HG02610 (cell line): Measurements from ENCODE around the gene SYT13.

ENCODE experiments used
- ATAC-seq: cut with Tn5 transposase; IDR thresholded peaks from one replicate; pipeline ENCODE4 v1.9.1; 2021; ENCODE audit warnings: mild to moderate bottlenecking, moderate library complexity; ENCODE audit not compliant: unreplicated experiment

The SYT13 gene

DNA sequence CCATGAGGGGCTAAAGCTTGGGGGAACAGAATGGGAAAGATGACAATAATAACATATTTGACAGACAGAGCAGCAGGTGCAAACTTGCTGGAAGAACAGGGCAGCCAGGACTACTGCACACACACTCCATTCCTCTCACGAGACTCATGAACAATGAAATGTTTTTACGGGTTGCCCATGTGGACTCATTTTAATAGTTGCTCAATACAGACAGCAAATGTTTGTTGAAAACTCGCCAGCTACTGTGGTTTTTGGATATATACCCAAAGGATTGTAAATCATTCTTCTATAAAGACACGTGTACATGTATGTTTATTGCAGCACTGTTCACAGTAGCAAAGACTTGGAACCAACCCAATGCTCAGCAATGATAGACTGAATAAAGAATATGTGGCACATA lies 10.3 kb downstream of the SYT13 start:
- no peak for ATAC-seq

DNA sequence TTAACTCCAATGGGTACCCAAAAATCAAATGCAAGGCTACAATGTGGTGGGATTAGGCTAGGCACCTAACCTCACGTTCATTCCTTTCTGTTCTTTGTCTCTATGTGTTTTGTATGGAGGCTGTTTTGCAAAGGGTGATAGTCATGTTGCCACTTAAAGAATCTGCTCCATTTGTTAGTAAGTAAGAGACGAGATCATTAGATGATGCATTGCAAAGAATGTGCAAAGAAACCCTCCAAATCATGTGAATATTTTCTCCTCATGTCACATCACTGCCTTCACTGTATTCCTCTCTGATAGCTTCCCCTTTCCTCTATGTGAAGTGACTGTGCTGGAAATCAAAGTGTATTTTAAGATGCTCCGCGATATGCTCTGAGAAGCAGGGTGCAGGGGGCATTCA lies 11.9 kb downstream of the SYT13 start:
- ATAC-seq: no peak

DNA sequence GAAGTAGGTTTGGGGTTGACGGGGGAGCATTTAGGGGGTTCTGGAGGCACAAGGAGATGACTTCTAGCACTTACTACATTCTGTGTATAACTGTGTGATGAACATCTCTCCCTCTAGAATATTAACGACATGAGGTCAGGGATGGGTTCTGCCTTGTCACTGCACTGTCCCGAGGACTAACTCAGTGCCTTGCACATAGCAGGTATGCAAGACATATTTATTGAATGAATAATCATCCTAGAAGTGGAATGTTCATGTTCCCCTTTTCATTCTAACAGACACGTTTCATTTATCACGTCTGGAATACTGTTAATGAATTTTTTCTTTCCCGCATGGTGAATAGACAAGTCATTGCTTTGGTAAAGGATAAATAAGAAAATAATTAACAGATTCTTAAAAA lies 12.6 kb downstream of the SYT13 start:
- ATAC-seq: no peak

DNA sequence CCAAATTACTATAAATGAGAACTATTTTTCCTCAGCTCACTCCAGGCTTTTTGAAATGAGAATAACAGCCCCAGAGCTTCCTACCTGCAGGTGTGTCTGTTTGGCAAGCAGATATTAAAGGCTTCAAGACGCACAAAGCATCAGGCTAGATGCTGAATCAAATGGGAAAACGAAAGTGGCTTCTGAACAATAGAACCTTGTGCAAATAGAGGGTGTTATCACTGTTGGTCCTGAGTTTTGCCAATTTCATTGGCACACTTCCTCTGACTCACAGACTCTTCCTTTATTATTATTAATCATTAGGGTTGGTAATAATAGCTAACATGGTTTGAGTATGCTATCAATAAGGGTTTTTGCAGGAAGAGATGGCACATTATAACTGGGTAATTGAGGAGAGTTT lies 13.4 kb downstream of the SYT13 start:
- ATAC-seq: no peak

DNA sequence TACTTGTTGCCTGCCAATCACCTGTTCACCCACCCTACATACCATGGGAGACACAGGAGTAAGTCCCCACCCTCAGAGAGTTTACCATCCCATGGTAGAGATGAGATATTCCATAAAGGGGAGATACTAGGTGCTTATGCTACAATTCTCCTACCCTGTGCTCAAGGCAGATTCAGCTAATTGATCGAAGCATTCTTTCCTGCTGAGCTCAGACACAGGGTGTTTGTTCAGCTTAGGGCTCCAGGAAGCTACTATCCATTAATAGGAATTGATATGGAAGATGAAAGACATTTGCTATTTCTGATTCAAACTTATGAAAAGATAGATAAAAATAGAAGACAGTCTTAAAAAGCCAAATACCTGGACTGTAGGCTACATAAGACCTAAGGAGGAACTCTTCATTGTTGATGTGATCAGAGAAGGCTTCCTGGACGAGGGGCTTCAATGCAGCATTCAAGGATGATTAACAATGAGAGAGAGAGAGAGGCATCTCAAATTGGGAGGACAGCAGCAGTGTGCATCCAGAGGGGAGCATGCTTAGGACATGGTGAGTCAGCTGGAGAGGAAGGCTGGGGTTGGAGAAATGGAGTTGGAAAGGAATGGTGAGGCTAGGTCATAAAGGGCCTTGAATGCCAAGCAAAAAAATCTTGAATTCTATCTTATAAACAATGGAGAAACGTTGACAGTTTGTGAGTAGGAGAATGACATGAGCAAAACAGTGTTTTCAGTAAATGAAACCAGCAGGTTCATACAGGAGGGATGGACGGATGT lies 15.0 kb downstream of the SYT13 start:
- no peak for ATAC-seq

DNA sequence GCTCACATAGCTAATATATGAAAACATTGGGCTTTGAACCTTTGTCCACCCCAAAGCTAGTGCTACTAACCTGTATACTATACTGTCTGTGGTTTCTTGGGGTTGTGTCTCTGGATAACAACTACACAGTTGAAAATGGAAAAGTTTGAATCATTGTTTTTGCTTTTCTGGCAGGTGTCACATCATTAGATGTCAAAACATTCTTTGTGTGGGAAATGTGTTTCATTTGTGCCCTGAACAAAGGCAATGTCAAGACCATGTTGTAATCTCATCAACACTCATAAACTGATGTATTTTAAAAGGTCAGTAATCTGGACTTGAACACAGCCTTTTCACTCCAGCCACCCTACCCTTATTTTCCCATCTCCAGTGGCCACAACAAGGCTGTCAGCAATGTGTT lies 16.5 kb downstream of the SYT13 start:
- no peak for ATAC-seq

DNA sequence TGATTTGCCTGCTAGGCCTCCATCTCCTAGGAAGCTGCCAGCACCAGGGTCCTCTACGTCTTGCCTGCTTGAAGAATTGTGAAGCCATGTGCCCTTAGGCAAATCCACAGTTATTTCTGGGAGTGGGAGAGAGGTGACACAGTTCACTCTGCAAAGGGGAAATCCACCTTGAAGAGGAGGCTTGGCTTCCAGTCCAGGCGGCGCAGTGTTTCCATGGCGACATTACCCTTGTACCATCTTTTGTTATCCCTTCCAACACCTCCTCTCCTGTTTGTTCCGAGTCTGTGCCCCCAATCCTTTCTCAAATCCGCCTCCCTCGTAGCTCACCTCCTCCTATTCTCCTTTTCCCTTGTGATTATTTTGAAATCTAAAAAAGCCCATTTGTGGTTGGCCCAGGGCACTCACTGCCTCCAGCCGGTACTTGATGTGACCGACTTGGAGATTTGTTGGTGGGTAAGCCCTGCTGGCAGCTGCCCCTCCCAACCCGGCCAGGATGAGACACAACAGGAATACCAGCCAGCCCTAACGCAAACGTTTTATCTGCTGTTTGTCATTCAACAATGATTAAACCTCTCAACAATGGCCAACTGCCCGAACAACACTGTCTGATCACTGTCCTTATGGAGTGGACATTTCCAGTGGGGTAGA lies 18.4 kb downstream of the SYT13 start:
- ATAC-seq: no peak

DNA sequence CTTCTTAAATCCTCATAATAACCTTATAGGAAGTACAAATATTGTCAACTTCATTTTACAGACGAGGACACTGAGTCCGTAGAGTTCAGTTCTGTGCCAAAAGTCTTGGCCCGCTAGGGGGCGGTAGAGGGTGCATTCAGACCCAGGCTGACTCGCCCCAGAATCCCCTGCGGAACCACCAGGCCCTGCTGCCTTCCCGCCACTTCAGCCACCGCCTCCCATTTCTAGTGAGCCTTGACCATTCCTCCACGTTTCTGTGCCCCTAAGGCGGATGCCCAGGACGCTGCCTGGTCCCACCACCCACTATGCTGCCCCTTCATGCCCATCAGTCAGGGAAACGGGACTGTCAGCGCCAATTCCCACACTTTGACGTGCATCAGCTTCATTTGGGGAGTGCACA lies 19.1 kb downstream of the SYT13 start:
- ATAC-seq: no peak

DNA sequence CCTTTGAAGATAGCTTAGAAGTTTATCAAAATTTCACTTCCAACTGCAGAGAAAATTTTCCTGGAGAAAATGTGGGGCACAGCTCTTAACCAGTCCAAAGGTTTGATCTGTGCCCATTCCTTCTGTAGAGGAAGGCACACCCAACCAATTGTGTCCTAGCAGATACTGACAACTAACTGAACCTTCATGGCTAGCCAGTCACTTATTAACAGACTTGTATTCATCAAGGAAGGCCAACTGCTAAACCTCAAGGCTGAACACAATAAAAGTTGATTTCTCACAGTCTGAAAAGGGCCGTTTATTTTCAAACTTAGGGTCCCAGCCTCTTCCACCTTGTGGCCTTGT lies 19.5 kb downstream of the SYT13 start:
- no peak for ATAC-seq

DNA sequence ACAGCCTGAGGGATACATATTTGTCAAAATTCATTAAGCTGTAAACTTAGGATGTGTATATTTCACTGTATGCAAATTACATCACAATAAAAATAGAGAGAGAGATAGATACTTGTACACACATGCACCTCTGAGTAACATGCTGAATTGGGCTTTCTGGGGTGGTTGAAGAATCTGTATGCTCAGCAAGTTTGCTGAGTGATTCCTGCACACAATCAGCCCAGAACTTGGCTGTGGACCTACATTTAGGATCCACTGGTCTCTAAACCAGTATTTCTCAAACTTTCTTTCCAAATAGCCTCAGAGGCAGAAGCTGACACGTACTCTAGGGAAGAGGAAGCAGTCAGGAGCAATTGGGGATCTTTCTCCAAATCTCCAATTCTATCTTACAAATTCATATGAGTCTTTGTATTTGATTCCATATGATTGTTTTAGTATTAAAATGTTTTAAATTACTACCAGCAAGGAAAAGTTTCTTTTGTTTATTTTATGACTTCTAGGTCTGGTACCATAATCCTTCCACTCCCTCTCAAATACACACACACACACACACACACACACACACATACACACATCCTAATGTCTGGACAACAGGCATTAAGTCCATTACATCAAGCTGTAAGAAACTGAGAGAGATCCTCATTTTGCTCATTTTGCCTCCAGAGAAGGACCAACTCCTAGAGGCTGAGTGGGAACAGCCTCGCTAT lies 20.0 kb downstream of the SYT13 start:
- no peak for ATAC-seq

DNA sequence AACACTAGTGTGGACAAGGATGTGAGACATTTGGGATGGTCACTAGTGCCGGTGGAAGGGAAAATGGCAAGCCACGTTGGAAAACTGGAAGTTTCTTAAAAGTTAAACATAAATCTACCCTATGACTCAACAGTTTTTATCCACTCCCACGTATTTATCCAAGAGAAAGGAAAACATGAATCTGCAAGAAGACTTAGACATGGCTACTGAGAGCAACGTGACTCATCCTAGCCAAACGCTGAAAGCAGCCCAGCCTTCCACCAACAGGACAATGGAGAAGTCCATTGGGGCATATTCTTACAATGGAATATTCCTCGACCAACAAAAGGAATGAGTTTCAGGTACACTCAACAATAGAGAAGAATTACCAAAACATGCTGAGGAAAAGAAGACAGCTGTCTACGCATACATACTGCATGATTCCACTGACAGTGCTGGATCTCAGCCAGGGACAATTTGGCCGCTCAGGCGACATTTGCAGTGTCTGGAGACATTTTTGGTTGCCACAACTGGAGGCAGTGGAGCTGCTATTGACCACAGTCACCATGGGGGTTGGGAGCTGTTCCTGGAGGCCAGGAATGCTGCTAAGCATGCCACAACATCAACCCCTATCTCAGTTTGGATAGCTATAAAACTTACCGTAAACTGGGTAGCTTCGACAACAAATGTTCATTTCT lies 21.2 kb downstream of the SYT13 start:
- ATAC-seq: no peak

DNA sequence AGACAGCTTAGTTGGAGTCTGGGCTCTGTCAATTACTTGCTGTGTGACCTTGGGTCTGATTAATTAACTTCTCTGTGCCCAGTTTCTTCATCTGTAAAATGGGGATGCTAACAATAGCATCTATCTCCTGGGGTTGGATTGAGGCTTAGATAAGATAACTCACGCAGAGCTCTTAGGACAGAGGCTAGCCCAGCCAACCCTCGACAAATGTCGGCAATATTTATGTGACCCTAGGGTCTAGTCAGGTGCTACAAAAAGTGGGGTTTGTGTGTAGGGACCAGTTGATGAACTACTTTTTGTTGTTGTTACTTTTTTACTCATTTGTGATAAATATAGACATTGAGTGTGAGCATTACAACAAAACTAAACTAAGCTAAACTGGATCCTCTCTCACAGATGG lies 22.4 kb downstream of the SYT13 start:
- ATAC-seq: no peak

DNA sequence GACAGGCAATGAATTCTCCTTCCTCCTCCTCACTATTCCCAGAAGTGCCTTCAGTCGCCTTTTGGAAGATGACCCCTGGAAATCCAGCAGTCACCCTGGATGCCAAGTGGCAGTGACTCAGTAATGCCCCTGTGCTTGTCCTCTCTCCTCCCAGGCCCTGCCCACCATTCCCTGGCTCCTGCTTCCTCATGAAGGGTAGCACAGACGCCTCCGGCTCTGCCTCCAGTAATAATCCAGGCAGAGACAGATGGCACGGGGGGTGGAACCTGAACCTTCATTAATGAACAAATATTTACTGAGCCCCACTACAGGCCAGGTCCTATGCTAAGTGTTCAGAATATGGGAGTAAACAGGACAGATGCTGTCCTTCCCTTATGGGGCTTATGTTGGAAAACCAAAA lies 23.2 kb downstream of the SYT13 start:
- ATAC-seq: no peak

DNA sequence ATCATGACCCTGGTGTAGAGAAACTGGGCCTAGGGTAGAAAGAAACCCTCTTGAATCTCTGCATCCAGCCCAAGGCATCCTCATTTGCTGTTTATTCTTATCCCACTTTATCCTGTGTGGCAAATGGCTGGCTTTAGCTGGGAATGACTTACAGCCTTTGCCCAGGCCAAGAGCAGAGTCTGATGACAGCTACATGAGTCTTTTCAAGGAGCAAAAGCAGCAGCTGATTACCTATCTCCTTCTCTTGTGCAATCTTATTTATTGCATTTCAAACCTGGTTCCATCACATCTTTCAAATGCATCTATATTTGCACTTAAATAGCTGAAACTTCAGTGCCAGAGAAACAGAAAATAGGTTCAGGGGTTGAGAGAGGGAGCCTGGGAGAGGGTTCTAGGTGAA lies 26.1 kb downstream of the SYT13 start:
- no peak for ATAC-seq

DNA sequence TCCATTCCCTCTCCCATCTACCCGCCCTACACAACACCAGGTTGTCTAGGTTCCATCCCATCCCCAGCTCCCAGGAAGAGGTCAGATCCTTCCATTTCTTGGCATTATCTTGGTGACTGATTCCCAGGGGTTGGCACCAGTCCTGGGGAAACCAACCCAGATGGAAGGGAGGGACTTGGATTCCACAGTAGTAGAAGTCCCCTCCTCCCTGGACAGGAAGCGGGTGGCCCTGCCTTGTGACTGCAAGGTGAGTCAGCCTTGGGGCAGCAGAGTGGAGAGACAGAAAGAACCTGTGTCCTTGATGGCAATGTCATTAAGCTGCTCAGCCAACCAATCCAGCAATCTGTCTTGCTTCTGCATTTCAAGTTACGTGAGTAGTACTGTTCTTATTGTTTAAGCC lies 26.5 kb downstream of the SYT13 start:
- ATAC-seq: no peak

DNA sequence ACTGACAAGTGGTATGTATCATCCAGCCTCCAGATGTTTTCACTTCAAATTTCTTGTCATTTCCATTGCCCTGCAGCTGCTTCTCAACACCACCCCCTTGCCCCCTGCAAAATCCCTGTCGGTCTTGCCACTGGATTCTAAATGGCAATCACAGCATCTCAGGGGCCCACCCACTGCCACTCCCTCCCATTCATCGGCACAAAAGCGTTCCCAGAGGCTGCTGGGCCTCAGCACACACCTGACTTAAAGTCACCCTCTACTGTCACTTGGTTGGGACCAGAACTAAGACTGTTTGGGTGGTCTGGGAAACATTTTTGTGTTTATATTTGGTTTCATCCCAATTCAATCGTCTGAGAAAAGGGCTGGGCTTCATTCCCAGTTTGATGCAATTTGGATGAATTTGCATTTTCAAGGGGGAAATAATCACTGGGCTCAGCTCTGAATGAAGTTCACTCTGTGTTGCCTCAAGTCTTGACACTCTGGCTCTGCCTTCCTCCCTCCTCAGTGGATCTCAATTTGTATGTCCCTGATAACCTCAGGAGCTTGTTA lies 27.1 kb downstream of the SYT13 start:
- ATAC-seq: no peak

DNA sequence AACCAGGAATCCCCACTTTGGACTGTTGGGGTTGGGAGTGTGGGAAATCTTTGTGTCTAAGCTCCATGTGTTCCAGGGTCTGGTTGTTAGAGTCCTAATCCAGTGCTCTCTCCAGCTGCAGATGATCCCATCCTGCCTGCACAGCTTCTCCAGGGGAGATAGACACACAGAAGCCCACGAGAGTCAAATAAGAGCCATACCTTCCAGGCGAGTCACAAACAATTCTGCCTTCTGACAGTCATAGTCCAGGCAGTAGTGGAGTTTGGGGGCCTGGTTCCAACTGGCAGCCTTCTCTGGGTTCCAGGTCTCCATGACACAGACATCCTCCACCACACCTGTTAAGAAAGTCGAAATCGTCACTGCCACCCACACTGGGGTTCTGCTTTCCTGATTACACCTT lies 32.1 kb downstream of the SYT13 start:
- ATAC-seq: no peak

DNA sequence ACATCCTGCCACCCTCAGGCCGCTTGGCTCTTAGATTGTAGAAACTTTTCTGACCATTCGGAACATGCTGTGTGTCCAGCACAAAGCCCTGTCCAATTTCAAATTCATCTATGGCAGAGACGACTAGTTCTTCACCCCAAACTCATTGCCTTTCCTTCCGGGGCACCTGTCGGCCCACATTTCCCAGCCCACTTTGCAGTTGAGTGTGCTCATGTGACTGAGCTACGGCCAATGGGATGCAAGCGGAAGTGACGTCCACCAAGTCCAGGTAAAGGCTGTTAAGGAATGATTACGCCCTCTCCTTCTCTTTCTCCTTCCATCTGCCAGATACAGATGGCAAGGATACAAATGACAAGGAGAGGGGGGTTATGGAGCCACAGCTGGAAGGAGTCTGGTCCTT lies 32.5 kb downstream of the SYT13 start:
- ATAC-seq: no peak

DNA sequence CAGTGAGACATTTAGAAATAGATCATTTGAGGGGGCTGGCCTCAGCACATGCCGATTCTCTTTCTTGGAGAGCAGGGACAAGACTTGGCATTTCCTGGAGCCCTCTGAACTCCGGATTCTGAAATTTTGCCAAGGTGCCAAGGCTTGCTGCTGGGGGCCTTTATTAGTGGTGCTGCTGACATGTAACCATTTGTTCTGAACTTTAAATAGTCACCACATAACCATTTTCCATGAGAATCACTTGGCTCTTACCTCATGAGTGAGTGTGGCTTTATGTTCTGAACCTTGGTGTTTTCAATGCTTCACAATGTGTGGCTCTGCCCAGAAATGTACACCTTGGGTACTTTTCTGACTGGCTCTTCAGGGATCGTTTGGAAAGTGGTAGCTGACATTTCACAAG lies 33.3 kb downstream of the SYT13 start:
- no peak for ATAC-seq

DNA sequence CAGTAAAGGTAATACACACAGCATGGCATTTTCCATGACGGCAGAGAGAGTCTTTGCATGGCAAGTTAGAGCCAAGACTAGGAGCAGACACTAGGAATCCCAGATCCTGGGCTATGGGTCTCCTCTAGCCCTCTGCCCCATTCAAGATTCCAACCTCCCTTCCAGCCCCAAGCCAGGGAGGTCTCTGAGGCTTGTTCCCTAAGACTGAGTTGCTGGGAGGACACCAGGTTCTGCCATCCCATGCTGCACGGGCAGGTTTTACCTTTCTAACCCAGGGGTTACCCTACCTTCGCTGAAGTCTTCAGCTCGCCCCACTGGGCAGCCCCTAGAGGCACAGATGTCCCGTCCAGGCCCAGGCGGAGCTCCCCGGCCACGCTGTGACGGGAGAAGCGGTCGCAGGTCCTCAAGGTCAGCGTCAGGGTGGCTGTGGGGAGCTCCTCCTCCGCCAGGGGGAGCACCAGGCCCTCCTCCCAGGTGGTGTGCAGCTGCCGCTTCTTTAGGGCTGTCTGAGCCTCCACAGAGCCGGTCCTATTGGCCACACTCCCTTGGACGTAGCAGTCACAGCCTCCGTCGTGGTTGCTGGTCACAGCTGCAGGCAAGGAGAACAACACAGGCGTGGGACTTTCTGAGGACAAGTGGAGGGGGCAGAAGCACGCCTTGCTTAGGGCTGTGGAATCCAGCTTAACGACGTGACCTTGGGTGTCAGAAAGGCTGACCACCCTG lies 33.8 kb downstream of the SYT13 start:
- ATAC-seq: no peak
